ENCODE measurements around the gene LTC4S. TPM values are rescaled to one million over a fixed set of nuclear protein-coding genes. Genes with fewer than 3 reads are reported as not detected.
A peak's percentile ranks its signal among the peaks of the same experiment; 100 is the strongest.

LTC4S gene
- total RNA-seq, 1 experiment from 2014 or later = 3.7 TPM

GRCh38 chr5:179759581-179760551 lies 33.9 kb upstream of the LTC4S start:
- H3K23me2 ChIP-seq (ENCODE audit: insufficient read length, low read depth, low read length, poor library complexity, severe bottlenecking) = no peaks in the 10 kb centered on the region

More at GRCh38 chr5:179759581-179760551, 33.9 kb upstream of the LTC4S start:
- Histone ChIP-seq H3K79me2 (ENCODE audit: insufficient read depth, low read length) (peaks cover 15% of the 10 kb centered on the region; the same call in 1 of the 2 replicates), H4K8ac (replicated peaks; ENCODE audit: insufficient read length, low read depth, low read length) (no peak overlapping the region), H3K4ac (ENCODE audit: low read depth, low read length) (no peak overlapping the region), H3K23ac (ENCODE audit: insufficient read length, low read depth, low read length) (no peak overlapping the region), H2BK5ac (ENCODE audit: insufficient read length, low read length) (no peak overlapping the region), H3K79me1 (ENCODE audit: insufficient read depth, low read depth, low read length, poor library complexity, severe bottlenecking) (peaks cover 9% of the 10 kb centered on the region), H2BK15ac (ENCODE audit: low read depth, low read length) (no peak overlapping the region), H3K18ac (ENCODE audit: insufficient read length, low read depth, low read length) (no peak overlapping the region), H3K56ac (ENCODE audit: insufficient read length, low read depth, low read length) (no peak overlapping the region), H3K27ac (ENCODE audit: insufficient read length, low read depth, low read length) (no peak overlapping the region), H3T11ph (ENCODE audit: low read length) (no peak overlapping the region), H3K4me2 (ENCODE audit: insufficient read depth, insufficient read length, low read length) (no peak overlapping the region), H3K4me1 (ENCODE audit: insufficient read depth, low read length) (peaks cover 4% of the 10 kb centered on the region; the same call in 1 of the 2 replicates), H2AFZ (ENCODE audit: low read length) (no peak overlapping the region), H3K27me3 (ENCODE audit: insufficient read depth, low read length) (no peaks in the 10 kb centered on the region), H3K9ac (ENCODE audit: extremely low read depth, insufficient read length, low read length) (no peak overlapping the region), H4K20me1 (ENCODE audit: control insufficient read depth, insufficient read depth, insufficient read length) (no peaks in the 10 kb centered on the region), H2BK120ac (ENCODE audit: low read depth, low read length, poor library complexity, severe bottlenecking) (no peak overlapping the region), H4K91ac (ENCODE audit: insufficient read length, low read depth, low read length) (no peak overlapping the region), H2BK12ac (ENCODE audit: insufficient read length, low read depth, low read length) (no peak overlapping the region), H2AK5ac (ENCODE audit: insufficient read length, low read length) (no peak overlapping the region), H2BK20ac (ENCODE audit: low read depth, low read length, poor library complexity, severe bottlenecking) (no peak overlapping the region), H4K5ac (ENCODE audit: insufficient read length, low read depth, low read length) (no peak overlapping the region), H3K9me3 (ENCODE audit: control insufficient read depth, low read depth, low read length) (no peaks in the 10 kb centered on the region), H3K14ac (ENCODE audit: insufficient read depth, low read length) (no peak overlapping the region)
- no peak for DNase-seq
- no peak overlapping the region; a peak in 1 of 5 replicates for H3K4me3 Mint-ChIP-seq
- no peaks in the 10 kb centered on the region; the same call in 1 of the 2 replicates for H3K27me3 Mint-ChIP-seq (ENCODE audit: low read depth)
- TF ChIP-seq CTCF (conservative IDR thresholded peaks at IDR 0.05) = no peak
- peaks cover 42 to 50% of the 10 kb centered on the region in 2 experiments for H3K4me1 Mint-ChIP-seq
- H3K27ac Mint-ChIP-seq = peak overlapping the region; percentile 32 to 87 (median 35)
- no CpG with 5 or more reads among the region's 9 CpGs for WGBS (ENCODE audit: extremely low coverage, insufficient read length, low lambda C conversion rate)
- H3K36me3 Mint-ChIP-seq (ENCODE audit: insufficient read depth in 1 of 3, low read depth in 3 of 3) = peaks cover 2 to 8% (median 5%) of the 10 kb centered on the region in 3 experiments; a peak in 4 of 7 replicates
- H3K9me3 Mint-ChIP-seq = no peaks in the 10 kb centered on the region

Data from H9 (cell line).